Ishikawa (cell line): ENCODE results near the gene GNB5.

Source experiments
- CEBPB ChIP-seq: IDR thresholded peaks from 2 replicates; pipeline ENCODE4 v1.6.1; 2012
- CREB1 ChIP-seq: IDR thresholded peaks from 2 replicates; pipeline ENCODE4 v1.6.1; 2012; ENCODE audit warnings: low read depth
- EGR1 ChIP-seq: IDR thresholded peaks from 2 replicates; pipeline ENCODE4 v1.6.1; 2012
- EP300 ChIP-seq: IDR thresholded peaks from 2 replicates; pipeline ENCODE4 v1.6.1; 2012; ENCODE audit warnings: borderline replicate concordance
- FOXM1 ChIP-seq: IDR thresholded peaks from 2 replicates; pipeline ENCODE4 v1.6.1; 2012; ENCODE audit warnings: low read depth, borderline replicate concordance
- MAX ChIP-seq: IDR thresholded peaks from 2 replicates; pipeline ENCODE4 v1.6.1; 2012
- NFIC ChIP-seq: IDR thresholded peaks from 2 replicates; pipeline ENCODE4 v1.6.1; 2012
- RAD21 ChIP-seq: IDR thresholded peaks from 2 replicates; pipeline ENCODE4 v1.6.1; 2012; ENCODE audit warnings: low read depth
- REST ChIP-seq: IDR thresholded peaks from 2 replicates; pipeline ENCODE4 v1.6.1; 2012; ENCODE audit warnings: low read depth, mild to moderate bottlenecking
- TAF1 ChIP-seq: IDR thresholded peaks from 2 replicates; pipeline ENCODE4 v1.6.1; 2012; ENCODE audit warnings: low read depth, mild to moderate bottlenecking
- TCF12 ChIP-seq: IDR thresholded peaks from 2 replicates; pipeline ENCODE4 v1.6.1; 2012; ENCODE audit warnings: low read depth
- TEAD4 ChIP-seq: IDR thresholded peaks from 2 replicates; pipeline ENCODE4 v1.6.1; 2012
- USF1 ChIP-seq: IDR thresholded peaks from 2 replicates; pipeline ENCODE4 v1.6.1; 2012
- YY1 ChIP-seq: IDR thresholded peaks from 2 replicates; pipeline ENCODE4 v1.6.1; 2012; ENCODE audit warnings: low read depth
- ZBTB7A ChIP-seq: IDR thresholded peaks from 2 replicates; pipeline ENCODE4 v1.6.1; 2012; ENCODE audit warnings: low read depth

The GNB5 gene

GRCh38 chr15:52111517-52112202 lies 79.5 kb downstream of the GNB5 start:
- TF ChIP-seq FOXM1 = no peak
- no peak for TF ChIP-seq MAX
- no peak for TF ChIP-seq ZBTB7A
- TF ChIP-seq TEAD4 = no peak
- TF ChIP-seq YY1 = no peak
- TF ChIP-seq EP300 = no peak
- no peak for TF ChIP-seq REST
- no peak for TF ChIP-seq TCF12
- no peak for TF ChIP-seq CEBPB
- TF ChIP-seq NFIC = no peak
- TF ChIP-seq CREB1 = no peak
- TF ChIP-seq TAF1 = no peak
- TF ChIP-seq USF1 = no peak
- no peak for TF ChIP-seq RAD21
- no peak for TF ChIP-seq EGR1

- TF ChIP-seq YY1 (no peak), TCF12 (no peak), CREB1 (no peak)
Measured at GRCh38 chr15:52109559-52110451, 81.4 kb downstream of the GNB5 start.

GRCh38 chr15:52107238-52107637 lies 84.0 kb downstream of the GNB5 start:
- TF ChIP-seq REST (no peak), EP300 (no peak), NFIC (no peak), CEBPB (no peak), MAX (no peak), TCF12 (no peak), EGR1 (no peak), ZBTB7A (no peak), CREB1 (no peak), TAF1 (no peak), FOXM1 (no peak), TEAD4 (no peak), RAD21 (no peak), USF1 (no peak), YY1 (no peak)

- TF ChIP-seq RAD21 (no peak), TEAD4 (no peak), TCF12 (no peak), TAF1 (no peak), CREB1 (no peak), USF1 (no peak), EP300 (no peak), ZBTB7A (no peak), CEBPB (no peak), EGR1 (no peak), MAX (no peak)
Measured at GRCh38 chr15:52106641-52107040, 84.6 kb downstream of the GNB5 start.

GRCh38 chr15:52105846-52106245 lies 85.3 kb downstream of the GNB5 start:
- no peak for TF ChIP-seq TAF1
- no peak for TF ChIP-seq NFIC
- TF ChIP-seq USF1 = no peak
- TF ChIP-seq CEBPB = no peak
